Body of pancreas (tissue), 4 donors: ENCODE results near the gene PNKD.

ENCODE experiments used
- CTCF ChIP-seq, 7 experiments: fragments of 450-650 bp in 4 of 7; fragments of 200-600 bp in 3 of 7; sonication (generic) in 3 of 7; IDR thresholded peaks; one replicate each; pipeline ENCODE4 v1.5.1; 2016 to 2019; ENCODE audit warnings: antibody characterized with exemption in 7 of 7
- POLR2A ChIP-seq, 3 donors: fragments of 450-650 bp; IDR thresholded peaks; one replicate each; pipeline ENCODE4 v1.6.1; 2016; ENCODE audit warnings: antibody characterized with exemption in 3 of 3, mild to moderate bottlenecking in 2 of 3

GRCh38 chr2:218313356-218313755 is 43.0 kb downstream of the PNKD start:
- TF ChIP-seq CTCF (IDR thresholded peaks at IDR 0.05) (no peak), POLR2A (IDR thresholded peaks at IDR 0.05) (no peak)
